GM11168 (cell line): ENCODE results near the gene FILIP1L.
"Not testable (repeated sequence)": the region's sequence is repeated elsewhere in the genome, so short reads cannot be mapped to it uniquely, and the experiment has no call there.

Source experiments
- in situ Hi-C: fragments of 300-500 bp; cut with MboI; formaldehyde crosslinking; loops from one replicate; pipeline ENCODE4 v1.12.0; 2022; ENCODE audit warnings: low sequenced_read_pairs; ENCODE audit not compliant: unreplicated experiment

FILIP1L gene

GRCh38 chr3:99858469-99858868 lies 255.8 kb downstream of the FILIP1L start:
- in situ Hi-C loops, result no loop called here

- in situ Hi-C loops, result no loop called here
Observed at GRCh38 chr3:99857278-99857677, 257.0 kb downstream of the FILIP1L start.

GRCh38 chr3:99856437-99857220 lies 257.7 kb downstream of the FILIP1L start:
- in situ Hi-C loops, result no loop called here

GRCh38 chr3:99855900-99856299 lies 258.4 kb downstream of the FILIP1L start:
- in situ Hi-C loops, result no loop called here

- in situ Hi-C loops, result no loop called here
Observed at GRCh38 chr3:99854756-99855298, 259.5 kb downstream of the FILIP1L start.

- in situ Hi-C loops, result no loop called here
Observed at GRCh38 chr3:99852851-99853250, 261.4 kb downstream of the FILIP1L start.

- in situ Hi-C loops, result no loop called here
Observed at GRCh38 chr3:99851955-99852354, 262.3 kb downstream of the FILIP1L start.

- in situ Hi-C loops, result no loop called here
Observed at GRCh38 chr3:99850608-99851007, 263.7 kb downstream of the FILIP1L start.

- in situ Hi-C loops, result no loop called here
Observed at GRCh38 chr3:99848433-99848832, 265.9 kb downstream of the FILIP1L start.

GRCh38 chr3:99846477-99847160 lies 267.7 kb downstream of the FILIP1L start:
- in situ Hi-C loops, result no loop called here

GRCh38 chr3:99845999-99846398 lies 268.3 kb downstream of the FILIP1L start:
- in situ Hi-C loops, result no loop called here

- in situ Hi-C loops, result no loop called here
Observed at GRCh38 chr3:99845331-99845730, 269.0 kb downstream of the FILIP1L start.

- in situ Hi-C loops, result no loop called here
Observed at GRCh38 chr3:99843590-99844258, 270.6 kb downstream of the FILIP1L start.

- in situ Hi-C loops, result no loop called here
Observed at GRCh38 chr3:99842826-99843589, 271.3 kb downstream of the FILIP1L start.

- in situ Hi-C loops, result not testable (repeated sequence)
Observed at GRCh38 chr3:99841949-99842348, 272.4 kb downstream of the FILIP1L start.

- in situ Hi-C loops, result loop anchor here (10.0 kb wide), 2 partner anchors 235 to 415 kb away; no protein-coding TSS in a partner anchor
Observed at GRCh38 chr3:99839613-99840012, 274.7 kb downstream of the FILIP1L start.

GRCh38 chr3:99838755-99839154 lies 275.5 kb downstream of the FILIP1L start:
- in situ Hi-C loops, result loop anchor here (10.0 kb wide), 2 partner anchors 236 to 416 kb away; no protein-coding TSS in a partner anchor

GRCh38 chr3:99837715-99838114 lies 276.6 kb downstream of the FILIP1L start:
- in situ Hi-C loops, result loop anchor here (10.0 kb wide), 2 partner anchors 237 to 417 kb away; no protein-coding TSS in a partner anchor

GRCh38 chr3:99836681-99837080 lies 277.6 kb downstream of the FILIP1L start:
- in situ Hi-C loops, result loop anchor here (10.0 kb wide), 2 partner anchors 238 to 418 kb away; no protein-coding TSS in a partner anchor
